ENCODE data around the gene TAT.
"Not testable (repeated sequence)": the region's sequence is repeated elsewhere in the genome, so short reads cannot be mapped to it uniquely, and the experiment has no call there.

TAT gene

GRCh38 chr16:71576971-71577370 lies at the start of gene TAT:
Gene TAT, minus strand, starts transcription at chr16:71577092. Its CDS starts 677 bp downstream, at chr16:71576415.
- DNase-seq (ENCODE audit: low read depth in 2 of 2), result no peak

DNA sequence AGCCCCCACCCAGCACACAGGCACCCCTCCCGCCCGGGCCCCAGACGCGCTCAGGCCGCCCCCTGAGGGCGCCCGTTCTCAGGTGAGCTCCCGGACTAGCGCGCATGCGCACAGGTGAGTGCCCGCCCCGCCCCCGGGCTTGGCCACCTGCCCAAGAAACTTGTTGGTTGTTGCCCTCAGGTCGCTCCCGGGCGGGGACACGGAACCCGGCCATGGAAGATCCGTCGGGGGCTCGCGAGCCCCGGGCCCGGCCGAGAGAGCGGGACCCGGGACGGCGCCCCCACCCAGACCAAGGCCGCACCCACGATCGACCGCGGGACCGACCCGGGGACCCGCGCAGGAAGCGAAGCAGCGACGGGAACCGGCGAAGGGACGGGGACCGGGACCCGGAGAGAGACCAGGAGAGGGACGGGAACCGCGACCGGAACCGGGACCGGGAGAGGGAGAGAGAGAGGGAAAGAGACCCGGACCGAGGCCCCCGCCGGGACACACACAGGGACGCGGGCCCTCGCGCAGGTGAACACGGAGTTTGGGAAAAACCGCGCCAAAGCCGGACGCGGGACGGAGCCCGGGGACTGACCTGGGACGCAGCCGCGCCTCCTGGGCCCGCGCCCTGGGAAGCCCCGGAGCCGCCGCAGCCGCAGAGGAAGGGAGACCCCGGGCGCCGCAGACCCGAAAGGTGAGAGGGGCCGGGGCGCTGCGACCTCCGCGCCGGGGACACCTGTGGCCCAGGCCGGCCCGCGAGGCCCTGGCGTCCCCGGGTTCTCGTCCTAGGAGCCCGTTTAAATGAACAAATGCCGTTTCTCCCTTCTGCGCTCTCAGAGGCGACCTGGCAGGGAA lies 49.3 kb upstream of the TAT start, which contains the start of gene MARVELD3:
MARVELD3 (plus strand) TSS at position 167 of the 840 bp plus-strand sequence; CDS start at position 213, 46 bp downstream.
- DNase-seq (ENCODE audit: low read depth in 2 of 2), result no peak

- no peak for DNase-seq (ENCODE audit: low read depth in 2 of 2)
Measured at GRCh38 chr16:71625113-71625850, 48.4 kb upstream of the TAT start.

DNA sequence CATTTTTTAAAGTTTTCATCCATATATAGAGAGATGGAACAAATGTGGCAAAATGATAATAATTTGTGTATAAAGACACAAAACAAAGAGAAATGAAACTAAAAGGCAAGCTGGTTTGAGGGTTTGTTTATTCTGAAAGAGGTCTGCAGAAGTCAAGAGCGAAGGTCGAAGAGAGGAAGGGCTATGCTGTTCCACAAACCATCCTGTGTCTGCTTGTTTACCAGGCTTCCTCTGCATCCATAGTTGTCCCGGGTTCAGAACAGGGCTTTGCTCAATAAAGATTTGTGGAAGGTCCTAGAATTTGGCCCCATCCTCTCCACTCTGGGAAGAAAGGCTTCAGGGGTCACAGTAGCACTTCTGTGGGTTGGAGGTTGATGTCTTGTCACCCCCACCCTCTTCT lies 46.7 kb upstream of the TAT start:
- DNase-seq (ENCODE audit: low read depth in 2 of 2), result no peak

DNA sequence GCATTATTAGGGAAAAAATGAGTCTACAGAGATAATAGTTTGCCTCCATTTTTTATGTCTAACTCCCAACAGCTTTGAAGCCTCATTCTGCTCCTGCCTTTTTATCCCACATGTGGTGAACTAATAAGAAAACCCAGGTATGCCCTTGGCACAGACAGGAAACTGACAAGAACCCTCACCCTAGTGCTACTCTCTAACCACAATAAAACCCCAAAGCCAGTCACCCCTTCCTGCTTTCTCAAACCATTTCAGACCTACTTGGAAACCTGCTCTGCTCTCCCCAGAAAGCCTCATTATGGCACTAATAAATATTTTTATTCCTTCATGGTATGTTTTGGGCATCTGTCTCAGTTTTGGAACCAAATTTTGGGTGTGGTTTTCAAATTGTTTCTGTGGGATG lies 45.2 kb upstream of the TAT start:
- DNase-seq (ENCODE audit: low read depth in 2 of 2), result no peak

GRCh38 chr16:71618429-71618828 lies 41.5 kb upstream of the TAT start:
- DNase-seq (ENCODE audit: low read depth in 2 of 2), result no peak

DNA sequence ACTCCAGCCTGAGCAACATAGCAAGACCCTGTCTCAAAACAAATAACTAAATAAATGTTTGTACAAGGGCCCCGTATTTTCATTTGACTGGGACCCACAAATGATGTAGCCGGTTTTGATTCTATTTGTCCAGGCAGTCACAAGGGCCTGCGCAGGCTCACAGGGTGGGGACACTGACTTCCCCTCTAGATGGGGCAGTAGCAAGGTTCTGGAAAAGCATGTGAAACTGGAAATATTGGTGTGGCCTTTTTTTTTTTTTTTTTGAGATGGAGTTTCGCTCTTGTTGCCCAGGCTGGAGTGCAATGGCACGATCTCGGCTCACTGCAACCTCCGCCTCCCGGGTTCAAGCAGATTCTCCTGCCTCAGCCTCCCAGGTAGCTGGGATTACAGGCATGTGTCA lies 38.1 kb upstream of the TAT start:
- DNase-seq (ENCODE audit: low read depth in 2 of 2), result not testable (repeated sequence)

GRCh38 chr16:71610936-71611871 lies 34.3 kb upstream of the TAT start:
- peak; percentile 27 to 57 for DNase-seq (ENCODE audit: low read depth in 2 of 2)

DNA sequence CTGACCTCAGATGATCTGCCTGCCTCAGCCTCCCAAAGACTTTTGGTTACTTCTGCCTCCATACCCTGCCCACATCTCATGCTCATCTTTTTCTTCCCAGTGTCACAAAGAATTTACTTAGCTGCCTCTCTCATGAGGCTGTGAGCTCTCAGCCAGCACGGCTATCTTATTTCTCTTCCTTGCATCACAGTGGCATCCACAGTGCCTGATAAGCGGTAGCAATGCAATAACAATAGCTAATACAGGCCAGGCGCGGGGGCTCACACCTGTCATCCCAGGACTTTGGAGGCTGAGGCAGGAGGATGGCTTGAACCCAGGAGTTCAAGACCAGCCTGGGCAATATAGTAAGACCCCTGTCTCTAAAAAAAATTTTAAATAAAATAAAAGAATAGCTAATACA lies 33.6 kb upstream of the TAT start:
- DNase-seq (ENCODE audit: low read depth in 2 of 2), result no peak

- no peak for DNase-seq (ENCODE audit: low read depth in 2 of 2)
Measured at GRCh38 chr16:71609066-71609465, 32.2 kb upstream of the TAT start.

- DNase-seq (ENCODE audit: low read depth in 2 of 2), result no peak
Measured at GRCh38 chr16:71600822-71601221, 23.9 kb upstream of the TAT start.

GRCh38 chr16:71598426-71598825 lies 21.5 kb upstream of the TAT start:
- DNase-seq (ENCODE audit: low read depth in 2 of 2), result not testable (repeated sequence)

GRCh38 chr16:71595340-71595826 lies 18.5 kb upstream of the TAT start:
- not testable (repeated sequence) for DNase-seq (ENCODE audit: low read depth in 2 of 2)

DNA sequence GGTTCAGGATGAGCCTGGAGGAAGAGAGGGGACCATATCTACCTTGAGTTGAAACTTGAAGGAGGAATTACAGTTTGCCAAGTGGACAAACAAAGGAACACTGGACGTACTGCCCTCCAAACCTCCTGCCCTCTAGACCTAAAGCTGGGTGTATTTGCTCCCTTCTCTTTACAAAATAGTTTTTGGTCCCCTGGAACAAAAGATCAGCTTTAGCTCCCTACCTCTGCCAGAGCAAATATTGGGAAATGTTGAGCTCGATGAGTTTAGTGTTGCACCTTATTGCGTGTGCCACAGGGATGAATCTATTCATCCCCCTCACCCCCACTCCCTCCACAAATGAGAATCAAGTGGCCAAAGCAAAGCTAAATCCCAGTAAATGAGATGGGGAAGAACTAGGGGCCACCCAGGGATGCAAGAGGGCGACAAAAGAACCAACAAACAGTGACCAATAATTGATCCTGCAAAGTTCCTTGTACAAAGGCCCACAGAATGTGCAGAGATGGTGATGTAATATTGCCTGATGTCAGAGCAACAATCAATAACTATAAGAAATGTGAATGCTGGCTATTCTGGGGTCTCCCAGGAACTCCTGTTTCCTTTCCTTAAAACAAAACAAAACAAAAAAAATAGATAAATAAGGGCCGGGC lies 17.2 kb upstream of the TAT start:
- no peak for DNase-seq (ENCODE audit: low read depth in 2 of 2)

GRCh38 chr16:71593048-71593999 lies 16.4 kb upstream of the TAT start:
- DNase-seq (ENCODE audit: low read depth in 2 of 2), result no peak

- DNase-seq (ENCODE audit: low read depth in 2 of 2), result no peak
Measured at GRCh38 chr16:71591917-71592316, 15.0 kb upstream of the TAT start.

GRCh38 chr16:71590584-71590983 lies 13.7 kb upstream of the TAT start:
- DNase-seq (ENCODE audit: low read depth in 2 of 2), result no peak

GRCh38 chr16:71590071-71590470 lies 13.2 kb upstream of the TAT start:
- DNase-seq (ENCODE audit: low read depth in 2 of 2), result not testable (repeated sequence)

- DNase-seq (ENCODE audit: low read depth in 2 of 2), result not testable (repeated sequence)
Measured at GRCh38 chr16:71589334-71589733, 12.4 kb upstream of the TAT start.

GRCh38 chr16:71585318-71585703 lies 8.4 kb upstream of the TAT start:
- no peak for DNase-seq (ENCODE audit: low read depth in 2 of 2)
